GM12873 (cell line): ENCODE data around the gene LDLRAD2.

Experiments
- TF ChIP-seq, protein P1 (sequence below): IDR thresholded peaks from 2 replicates; pipeline ENCODE4 v1.5.1; 2012; ENCODE audit warnings: low read depth, mild to moderate bottlenecking, moderate library complexity, low read length, control low read depth; ENCODE audit not compliant: insufficient read depth; ENCODE audit errors: missing control alignments

Gene LDLRAD2, protein sequence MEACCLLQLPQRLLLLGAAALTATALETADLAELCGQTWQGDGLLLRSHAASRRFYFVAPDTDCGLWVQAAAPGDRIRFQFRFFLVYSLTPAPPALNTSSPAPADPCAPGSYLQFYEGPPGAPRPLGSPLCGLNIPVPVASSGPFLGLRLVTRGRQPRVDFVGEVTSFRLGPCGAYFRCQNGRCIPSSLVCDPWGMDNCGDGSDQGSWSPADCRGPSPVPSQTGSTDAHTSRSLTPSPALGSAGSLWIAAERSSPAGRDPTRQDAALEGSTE

DNA sequence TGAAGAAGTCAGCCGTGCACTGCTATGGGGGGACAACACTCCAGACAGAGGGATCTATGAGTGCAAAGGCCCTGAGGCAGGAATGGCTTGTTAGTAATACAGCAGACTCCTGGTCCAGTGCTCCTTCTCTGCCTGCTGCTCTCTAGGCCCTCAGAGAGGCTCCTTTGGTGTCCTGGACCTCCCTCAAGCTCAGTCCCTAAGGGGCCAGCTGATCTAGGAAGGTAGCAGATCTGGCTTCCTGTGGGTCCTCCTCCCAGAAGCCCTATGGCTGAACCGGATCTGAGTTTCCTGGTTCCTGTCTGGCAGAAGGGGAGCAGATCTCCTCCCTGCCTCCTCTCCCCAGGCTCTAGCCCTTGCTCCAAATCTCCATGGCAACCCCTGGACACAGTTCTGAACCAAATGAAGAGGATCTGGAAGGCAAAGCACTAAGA, at the start of gene LDLRAD2:
TSS of gene LDLRAD2 (plus strand) at position 391 of the 431 bp plus-strand sequence. CDS start 187 bp downstream, outside the sequence.
- TF ChIP-seq, protein P1, sequence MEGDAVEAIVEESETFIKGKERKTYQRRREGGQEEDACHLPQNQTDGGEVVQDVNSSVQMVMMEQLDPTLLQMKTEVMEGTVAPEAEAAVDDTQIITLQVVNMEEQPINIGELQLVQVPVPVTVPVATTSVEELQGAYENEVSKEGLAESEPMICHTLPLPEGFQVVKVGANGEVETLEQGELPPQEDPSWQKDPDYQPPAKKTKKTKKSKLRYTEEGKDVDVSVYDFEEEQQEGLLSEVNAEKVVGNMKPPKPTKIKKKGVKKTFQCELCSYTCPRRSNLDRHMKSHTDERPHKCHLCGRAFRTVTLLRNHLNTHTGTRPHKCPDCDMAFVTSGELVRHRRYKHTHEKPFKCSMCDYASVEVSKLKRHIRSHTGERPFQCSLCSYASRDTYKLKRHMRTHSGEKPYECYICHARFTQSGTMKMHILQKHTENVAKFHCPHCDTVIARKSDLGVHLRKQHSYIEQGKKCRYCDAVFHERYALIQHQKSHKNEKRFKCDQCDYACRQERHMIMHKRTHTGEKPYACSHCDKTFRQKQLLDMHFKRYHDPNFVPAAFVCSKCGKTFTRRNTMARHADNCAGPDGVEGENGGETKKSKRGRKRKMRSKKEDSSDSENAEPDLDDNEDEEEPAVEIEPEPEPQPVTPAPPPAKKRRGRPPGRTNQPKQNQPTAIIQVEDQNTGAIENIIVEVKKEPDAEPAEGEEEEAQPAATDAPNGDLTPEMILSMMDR: no peak

DNA sequence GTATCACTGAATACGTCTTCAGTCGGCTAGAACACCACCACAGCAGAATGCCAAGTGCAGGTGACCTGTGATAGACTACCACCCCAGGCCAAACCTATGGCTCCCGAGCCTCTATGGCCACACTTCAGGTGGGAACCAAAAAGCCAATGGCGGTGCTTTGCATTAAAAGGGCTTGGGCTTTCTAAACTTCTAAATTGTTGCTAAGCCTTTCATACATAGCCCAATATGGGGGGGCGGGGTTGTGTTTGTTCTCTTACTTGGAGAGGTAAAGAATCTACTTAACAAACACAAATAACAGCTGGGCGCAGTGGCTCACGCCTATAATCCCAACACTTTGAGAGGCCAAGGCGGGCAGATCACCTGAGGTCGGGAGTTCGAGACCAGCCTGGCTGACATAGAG, 48.8 kb upstream of the LDLRAD2 start:
- TF ChIP-seq, protein P1: no peak

DNA sequence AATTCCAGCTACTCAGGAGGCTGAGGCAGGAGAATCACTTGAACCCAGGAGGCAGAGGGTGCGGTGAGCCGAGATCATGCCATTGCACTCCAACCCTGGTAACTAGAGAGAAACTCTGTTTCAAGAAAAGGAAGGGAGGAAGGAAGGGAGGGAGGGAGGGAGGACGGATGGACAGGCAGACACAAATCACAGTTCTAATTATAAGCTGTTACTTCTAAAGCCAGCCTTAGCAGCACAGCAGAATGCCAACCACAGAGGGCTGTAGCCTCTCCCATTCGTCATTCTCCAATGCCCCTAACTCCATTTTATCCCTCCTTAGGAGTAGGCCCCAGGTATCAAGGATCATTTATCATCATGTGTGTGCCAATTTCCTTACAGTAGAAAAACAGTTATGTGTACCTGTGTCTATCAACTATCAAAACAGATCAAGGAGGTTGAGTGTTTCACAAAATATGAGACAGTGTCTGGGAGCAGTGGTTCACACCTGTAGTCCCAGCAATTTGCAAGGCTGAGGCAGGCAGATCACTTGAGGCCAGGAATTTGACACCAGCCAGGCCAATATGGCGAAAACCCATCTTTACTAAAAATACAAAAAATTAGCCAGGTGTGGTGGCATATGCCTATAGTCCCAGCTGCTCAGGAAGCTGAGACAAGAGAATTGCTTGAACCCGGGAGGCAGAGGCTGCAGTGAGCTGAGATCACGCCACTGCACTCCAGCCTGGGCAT, 48.2 kb upstream of the LDLRAD2 start:
- TF ChIP-seq, protein P1: no peak

DNA sequence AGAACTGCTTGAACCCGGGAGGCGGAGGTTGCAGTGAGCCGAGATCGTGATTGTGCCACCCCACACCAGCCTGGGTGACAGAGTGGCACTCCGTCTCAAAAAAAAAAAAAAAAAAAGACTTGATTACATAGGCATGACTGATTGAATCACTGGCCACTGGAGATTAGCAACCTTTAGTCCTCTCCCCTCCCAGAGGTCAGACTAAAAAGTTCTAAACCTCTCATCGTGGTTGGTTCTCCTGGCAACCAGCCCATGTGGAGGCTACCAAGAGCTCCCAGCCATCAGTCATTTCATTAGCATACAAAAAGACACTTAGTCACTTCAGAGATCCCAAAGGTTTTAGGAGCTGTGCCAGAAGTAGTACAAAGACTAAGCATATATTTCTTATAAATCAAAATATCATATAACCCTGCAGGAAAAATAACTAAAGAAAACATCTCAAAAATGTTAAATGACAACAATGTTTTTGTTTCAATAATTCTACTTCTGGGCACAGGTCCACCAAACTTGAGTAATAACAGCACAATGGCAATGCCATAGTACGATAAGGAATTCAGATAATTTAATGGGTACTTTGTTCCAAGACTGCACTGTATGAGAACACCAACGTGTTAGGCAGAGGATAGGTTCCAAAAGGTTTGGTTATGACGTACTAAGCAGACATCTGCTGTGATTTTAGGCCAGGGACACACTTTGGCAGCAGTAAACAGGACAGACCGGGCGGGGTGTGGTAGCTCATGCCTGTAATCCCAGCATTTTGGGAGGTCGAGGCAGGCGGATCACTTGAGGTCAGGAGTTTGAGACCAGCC, 47.2 kb upstream of the LDLRAD2 start:
- TF ChIP-seq, protein P1: no peak

DNA sequence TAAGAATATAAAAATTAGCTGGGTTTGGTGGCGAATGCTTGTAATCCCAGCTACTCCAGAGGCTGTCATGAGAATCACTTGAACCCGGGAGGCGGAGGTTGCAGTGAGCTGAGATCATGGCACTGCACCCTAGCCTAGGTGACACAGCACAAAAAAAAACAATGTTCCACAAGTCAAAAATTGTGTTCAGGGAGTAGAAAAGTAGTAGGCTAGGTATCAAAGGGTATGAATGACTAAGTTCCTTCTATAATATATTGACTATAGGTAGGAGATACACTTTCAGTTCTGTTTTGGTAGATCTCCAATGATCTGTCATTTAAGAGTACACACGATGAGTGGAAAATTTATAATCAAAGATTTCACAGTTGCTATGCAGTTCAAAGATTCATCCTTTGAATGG, 45.9 kb upstream of the LDLRAD2 start:
- TF ChIP-seq, protein P1: no peak

DNA sequence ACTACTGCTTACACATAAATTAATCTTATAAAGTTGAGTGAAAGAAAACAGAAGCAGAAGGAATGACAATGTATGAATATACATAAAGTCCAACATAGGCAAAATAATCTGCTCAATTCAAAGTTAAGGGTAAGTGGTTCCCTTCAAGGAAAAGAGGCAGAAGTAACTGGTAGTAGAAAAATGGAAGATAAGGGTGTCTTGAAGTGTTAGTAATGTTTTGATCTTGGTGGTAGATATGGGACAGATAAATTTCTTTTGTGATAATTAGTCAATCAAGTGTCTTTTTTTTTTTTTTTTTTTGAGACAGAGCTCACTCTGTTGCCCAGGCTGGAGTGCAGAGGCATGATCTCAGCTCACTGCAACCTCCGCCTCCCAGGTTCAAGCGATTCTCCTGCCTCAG, 41.9 kb upstream of the LDLRAD2 start:
- TF ChIP-seq, protein P1: no peak

DNA sequence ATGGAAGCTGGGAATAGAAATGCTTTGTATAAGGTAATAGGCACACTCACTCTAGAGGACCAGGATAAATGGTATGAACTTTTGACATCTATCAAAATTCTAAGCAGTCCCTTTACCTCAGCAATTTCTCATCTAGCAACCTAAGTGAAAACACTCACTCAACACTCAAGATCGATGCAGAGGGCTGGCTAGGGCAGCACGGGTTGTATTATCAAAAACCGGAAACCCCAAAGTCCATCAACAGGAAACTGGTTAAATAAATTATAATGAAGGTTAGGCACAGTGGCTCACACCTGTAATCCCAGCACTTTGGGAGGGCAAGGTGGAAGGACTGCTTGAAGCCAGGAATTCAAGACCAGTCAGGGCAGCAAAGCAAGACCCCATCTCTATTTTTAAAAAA, 38.5 kb upstream of the LDLRAD2 start:
- TF ChIP-seq, protein P1: no peak
